ENCODE results near the gene ADK. TPM values are rescaled to one million over a fixed set of nuclear protein-coding genes. Genes with fewer than 3 reads are reported as not detected.
"Not testable (repeated sequence)": the region's sequence is repeated elsewhere in the genome, so short reads cannot be mapped to it uniquely, and the experiment has no call there.

ADK gene
- total RNA-seq, 1 experiment from 2014 or later: 66.6 TPM

GRCh38 chr10:74342991-74343390 lies 192.0 kb downstream of the ADK start:
- intact Hi-C loops (cut with micrococcal nuclease; ENCODE audit: unreplicated experiment): no loop called here
- no peaks in the 10 kb centered on the region for H3K4me1 Mint-ChIP-seq (ENCODE audit: low read depth, unreplicated experiment)

GRCh38 chr10:74343804-74344203 lies 192.8 kb downstream of the ADK start:
- Mint-ChIP-seq H3K9me3 (ENCODE audit: low read depth, unreplicated experiment) (peaks cover 3% of the 10 kb centered on the region), H3K27ac (ENCODE audit: unreplicated experiment) (no peak overlapping the region), H3K36me3 (ENCODE audit: insufficient read depth, unreplicated experiment) (peaks cover 9% of the 10 kb centered on the region), H3K4me3 (ENCODE audit: low read depth, unreplicated experiment) (no peak overlapping the region), H3K27me3 (ENCODE audit: unreplicated experiment) (no peaks in the 10 kb centered on the region), H3K4me1 (ENCODE audit: low read depth, unreplicated experiment) (no peaks in the 10 kb centered on the region)
- no TSS peak for BruUV-seq (replicated peaks)
- DNase-seq: no peak
- TF ChIP-seq CTCF (IDR thresholded peaks at IDR 0.05; ENCODE audit: unreplicated experiment): no peak
- intact Hi-C loops (cut with micrococcal nuclease; ENCODE audit: unreplicated experiment): no loop called here
- CTCF ChIA-PET: no interaction called here

More at GRCh38 chr10:74342991-74343390, 192.0 kb downstream of the ADK start:
- Mint-ChIP-seq H3K9me3 (ENCODE audit: low read depth, unreplicated experiment) (peaks cover 3% of the 10 kb centered on the region), H3K27ac (ENCODE audit: unreplicated experiment) (no peak overlapping the region), H3K36me3 (ENCODE audit: insufficient read depth, unreplicated experiment) (peaks cover 9% of the 10 kb centered on the region), H3K27me3 (ENCODE audit: unreplicated experiment) (no peaks in the 10 kb centered on the region), H3K4me3 (ENCODE audit: low read depth, unreplicated experiment) (no peak overlapping the region)
- no peak for TF ChIP-seq CTCF (IDR thresholded peaks at IDR 0.05; ENCODE audit: unreplicated experiment)
- no TSS peak for BruUV-seq (replicated peaks)
- no peak for DNase-seq
- CTCF ChIA-PET: interaction anchor here (0.6 kb wide), 1 partner anchor 571 kb away, joined by 3 read pairs; no protein-coding TSS in a partner anchor

- no TSS peak for BruUV-seq (replicated peaks)
- intact Hi-C loops (cut with micrococcal nuclease; ENCODE audit: unreplicated experiment): no loop called here
- H3K9me3 Mint-ChIP-seq (ENCODE audit: low read depth, unreplicated experiment): peaks cover 3% of the 10 kb centered on the region
Measured at GRCh38 chr10:74344306-74344705, 193.3 kb downstream of the ADK start.

GRCh38 chr10:74347522-74347921 lies 196.5 kb downstream of the ADK start:
- no peaks in the 10 kb centered on the region for H3K9me3 Mint-ChIP-seq (ENCODE audit: low read depth, unreplicated experiment)
- no peak overlapping the region for H3K4me3 Mint-ChIP-seq (ENCODE audit: low read depth, unreplicated experiment)
- CTCF ChIA-PET: no interaction called here
- no peak overlapping the region for H3K27ac Mint-ChIP-seq (ENCODE audit: unreplicated experiment)
- peaks cover 9% of the 10 kb centered on the region for H3K36me3 Mint-ChIP-seq (ENCODE audit: insufficient read depth, unreplicated experiment)
- H3K4me1 Mint-ChIP-seq (ENCODE audit: low read depth, unreplicated experiment): no peaks in the 10 kb centered on the region
- TF ChIP-seq CTCF (IDR thresholded peaks at IDR 0.05; ENCODE audit: unreplicated experiment): no peak
- no peaks in the 10 kb centered on the region for H3K27me3 Mint-ChIP-seq (ENCODE audit: unreplicated experiment)
- intact Hi-C loops (cut with micrococcal nuclease; ENCODE audit: unreplicated experiment): no loop called here
- BruUV-seq (replicated peaks): no TSS peak
- DNase-seq: no peak

More at GRCh38 chr10:74344306-74344705, 193.3 kb downstream of the ADK start:
- Mint-ChIP-seq H3K27me3 (ENCODE audit: unreplicated experiment) (no peaks in the 10 kb centered on the region), H3K27ac (ENCODE audit: unreplicated experiment) (no peak overlapping the region), H3K4me3 (ENCODE audit: low read depth, unreplicated experiment) (no peak overlapping the region), H3K36me3 (ENCODE audit: insufficient read depth, unreplicated experiment) (peaks cover 9% of the 10 kb centered on the region), H3K4me1 (ENCODE audit: low read depth, unreplicated experiment) (no peaks in the 10 kb centered on the region)
- no peak for DNase-seq
- TF ChIP-seq CTCF (IDR thresholded peaks at IDR 0.05; ENCODE audit: unreplicated experiment): no peak
- CTCF ChIA-PET: no interaction called here

- BruUV-seq (replicated peaks); H3K36me3 Mint-ChIP-seq (ENCODE audit: insufficient read depth, unreplicated experiment); CTCF ChIA-PET; H3K9me3 Mint-ChIP-seq (ENCODE audit: low read depth, unreplicated experiment); H3K4me3 Mint-ChIP-seq (ENCODE audit: low read depth, unreplicated experiment); H3K27ac Mint-ChIP-seq (ENCODE audit: unreplicated experiment); H3K4me1 Mint-ChIP-seq (ENCODE audit: low read depth, unreplicated experiment); H3K27me3 Mint-ChIP-seq (ENCODE audit: unreplicated experiment); DNase-seq; intact Hi-C loops (cut with micrococcal nuclease; ENCODE audit: unreplicated experiment): not testable (repeated sequence)
Measured at GRCh38 chr10:74353021-74353420, 202.0 kb downstream of the ADK start.
